ENCODE measurements around the gene AMOTL1. TPM values are rescaled to one million over a fixed set of nuclear protein-coding genes. Genes with fewer than 3 reads are reported as not detected.
A peak's percentile ranks its signal among the peaks of the same experiment; 100 is the strongest.

The AMOTL1 gene
- total and polyA plus RNA-seq, 9 donors = 31.1 to 61.9 (median 49.3) TPM

DNA sequence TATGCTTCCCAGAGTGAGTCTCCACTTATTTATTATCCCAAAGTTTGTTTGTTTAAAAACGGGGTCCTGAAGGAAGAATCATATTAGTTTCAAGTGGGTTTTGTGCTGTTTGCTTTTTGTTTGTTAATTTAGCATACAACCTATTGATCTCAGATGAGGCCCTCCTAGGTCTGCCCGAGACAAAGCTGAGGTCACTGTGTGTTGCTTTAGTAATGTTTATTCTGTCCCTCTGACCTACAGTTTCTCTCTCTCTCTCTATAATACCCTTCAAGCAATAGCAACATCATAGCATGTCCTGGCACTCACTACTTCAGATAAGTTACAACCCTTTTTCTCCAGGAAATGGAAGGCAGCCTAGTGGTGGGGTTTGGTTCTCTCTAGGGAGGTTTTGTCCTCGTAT, 63.4 kb downstream of the AMOTL1 start:
- Histone ChIP-seq H3K9me3 (replicated peaks; ENCODE audit: control insufficient read depth, low read depth, low read length) (no peaks in the 10 kb centered on the region), H3K4me1 (ENCODE audit: control insufficient read depth, insufficient read depth, low read length) (peaks cover 2% of the 10 kb centered on the region), H3K27ac (ENCODE audit: low read length) (no peak overlapping the region), H3K4me3 (ENCODE audit: low read length) (no peak overlapping the region), H3K36me3 (ENCODE audit: control insufficient read depth, insufficient read depth, low read length) (peaks cover 54% of the 10 kb centered on the region), H3K27me3 (ENCODE audit: control insufficient read depth, insufficient read depth, low read length) (no peaks in the 10 kb centered on the region)
- no peak for DNase-seq
- no CpG with 5 or more reads among the region's 3 CpGs for WGBS (ENCODE audit: insufficient coverage)

DNA sequence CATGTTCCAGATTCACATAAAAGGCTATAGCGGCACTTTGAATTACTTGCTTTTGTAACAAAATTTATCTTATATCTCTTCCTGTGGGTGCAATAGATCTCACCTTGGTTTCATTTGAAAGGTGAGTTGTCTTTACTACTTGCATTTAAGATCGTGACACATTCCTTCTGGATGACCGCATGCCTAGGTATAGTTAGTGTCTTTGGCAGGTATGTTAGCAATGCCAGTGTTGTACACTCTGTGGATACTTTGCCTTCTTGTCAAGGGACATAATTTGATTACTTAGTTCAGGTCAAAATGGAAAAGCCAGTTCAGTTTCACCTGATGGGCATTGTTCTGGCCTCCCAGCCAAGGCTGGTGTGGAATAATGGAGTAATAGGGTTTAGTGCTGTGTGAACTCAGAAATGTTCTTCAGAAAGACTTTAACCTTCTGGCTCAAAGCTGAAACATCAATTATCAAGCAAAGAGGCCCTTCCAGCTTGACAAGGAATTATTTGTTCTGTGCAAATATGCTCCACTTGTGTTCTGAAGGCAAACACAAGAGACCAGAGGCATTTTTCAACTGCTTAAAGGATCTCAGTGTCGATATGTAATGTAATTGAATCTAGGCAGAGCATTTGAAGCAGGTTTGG, 64.6 kb downstream of the AMOTL1 start:
- H3K4me1 ChIP-seq (ENCODE audit: control insufficient read depth, insufficient read depth, low read length) = peaks cover 7% of the 10 kb centered on the region
- peaks cover 48% of the 10 kb centered on the region for H3K36me3 ChIP-seq (ENCODE audit: control insufficient read depth, insufficient read depth, low read length)
- H3K27me3 ChIP-seq (ENCODE audit: control insufficient read depth, insufficient read depth, low read length) = no peaks in the 10 kb centered on the region
- H3K27ac ChIP-seq (ENCODE audit: low read length) = no peak overlapping the region
- H3K9me3 ChIP-seq (replicated peaks; ENCODE audit: control insufficient read depth, low read depth, low read length) = no peaks in the 10 kb centered on the region
- H3K4me3 ChIP-seq (ENCODE audit: low read length) = no peak overlapping the region
- no peak for DNase-seq
- no CpG with 5 or more reads among the region's 4 CpGs for WGBS (ENCODE audit: insufficient coverage)

DNA sequence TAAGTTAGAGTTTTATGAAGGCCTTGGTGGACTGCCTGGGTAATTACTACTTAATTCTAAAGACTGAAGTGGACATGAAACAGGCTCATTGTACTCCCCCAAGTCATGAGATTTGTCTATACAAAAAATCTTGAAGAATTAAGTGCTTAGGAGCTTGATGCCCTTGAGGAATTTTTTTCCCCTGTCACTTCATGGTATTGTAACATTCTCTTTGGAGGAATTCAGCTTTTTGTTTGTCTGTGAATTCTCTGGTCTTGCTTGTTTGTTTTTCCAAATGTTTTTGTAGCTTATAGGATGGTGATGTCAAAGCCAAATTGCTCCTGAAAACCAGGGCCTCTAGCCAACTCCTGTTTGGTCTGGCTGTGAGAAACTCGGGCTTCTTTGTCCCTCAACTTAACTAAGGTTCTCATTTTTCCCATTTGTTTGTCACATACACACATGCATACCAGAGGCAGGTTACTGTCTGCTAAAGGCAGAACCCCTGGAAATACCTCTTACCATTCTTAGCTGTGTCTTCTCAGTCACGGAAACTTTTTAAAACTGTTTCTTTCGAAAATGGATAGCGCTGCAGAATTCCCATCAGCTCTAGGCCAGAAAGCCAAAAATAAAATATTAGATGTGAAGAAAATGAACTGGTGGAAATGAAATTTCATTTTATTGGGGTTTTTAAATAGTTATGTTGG, 66.9 kb downstream of the AMOTL1 start:
- Histone ChIP-seq H3K4me3 (ENCODE audit: low read length) (no peak overlapping the region), H3K4me1 (ENCODE audit: control insufficient read depth, insufficient read depth, low read length) (peaks cover 7% of the 10 kb centered on the region), H3K27ac (ENCODE audit: low read length) (no peak overlapping the region), H3K36me3 (ENCODE audit: control insufficient read depth, insufficient read depth, low read length) (peaks cover 40% of the 10 kb centered on the region), H3K27me3 (ENCODE audit: control insufficient read depth, insufficient read depth, low read length) (no peaks in the 10 kb centered on the region), H3K9me3 (replicated peaks; ENCODE audit: control insufficient read depth, low read depth, low read length) (no peaks in the 10 kb centered on the region)
- 33% methylated on average over 1 of the region's 4 CpGs for WGBS (ENCODE audit: insufficient coverage)
- peak; percentile 56 for DNase-seq

DNA sequence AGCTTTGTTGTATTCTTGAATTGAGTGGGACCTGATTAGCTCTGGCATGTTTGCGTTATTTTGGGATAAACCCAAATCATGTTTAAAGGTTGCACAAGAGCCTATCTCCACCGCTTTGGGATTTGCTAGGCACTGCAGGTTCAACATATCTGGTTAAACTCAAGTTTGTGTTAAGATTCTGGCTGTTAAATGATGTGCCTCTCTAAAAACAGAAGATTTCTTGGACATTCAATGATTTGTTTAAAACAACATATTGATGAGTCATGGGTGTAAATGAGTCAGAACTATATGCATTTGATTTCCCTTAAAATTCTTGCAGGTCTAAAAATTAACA, 67.4 kb downstream of the AMOTL1 start:
- Histone ChIP-seq H3K27ac (ENCODE audit: low read length) (no peak overlapping the region), H3K4me1 (ENCODE audit: control insufficient read depth, insufficient read depth, low read length) (peaks cover 7% of the 10 kb centered on the region), H3K9me3 (replicated peaks; ENCODE audit: control insufficient read depth, low read depth, low read length) (no peaks in the 10 kb centered on the region), H3K36me3 (ENCODE audit: control insufficient read depth, insufficient read depth, low read length) (peaks cover 34% of the 10 kb centered on the region), H3K4me3 (ENCODE audit: low read length) (no peak overlapping the region), H3K27me3 (ENCODE audit: control insufficient read depth, insufficient read depth, low read length) (no peaks in the 10 kb centered on the region)
- no peak for DNase-seq
- WGBS (ENCODE audit: insufficient coverage) = 69% methylated on average over 2 of the region's 2 CpGs

DNA sequence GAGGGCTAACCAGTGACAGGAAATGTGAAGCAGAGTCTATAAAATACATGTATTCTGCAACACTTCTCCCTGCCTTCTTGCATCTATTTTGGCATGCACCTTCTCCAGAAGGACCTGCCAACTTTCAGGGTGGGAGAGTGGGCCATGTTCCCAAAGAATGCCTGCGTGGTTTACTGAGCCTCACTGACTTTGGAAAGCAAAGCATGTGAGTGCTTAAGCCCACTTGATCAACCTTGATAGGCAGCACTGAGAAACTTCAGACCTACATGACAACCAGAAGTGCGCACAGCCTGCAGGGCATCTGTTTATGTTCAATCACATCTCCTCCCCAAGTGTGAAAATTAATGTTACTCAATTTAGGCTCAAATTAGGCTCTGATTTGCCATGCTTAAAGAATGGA, 69.2 kb downstream of the AMOTL1 start:
- Histone ChIP-seq H3K27ac (ENCODE audit: low read length) (no peak overlapping the region), H3K4me3 (ENCODE audit: low read length) (no peak overlapping the region), H3K27me3 (ENCODE audit: control insufficient read depth, insufficient read depth, low read length) (no peaks in the 10 kb centered on the region), H3K36me3 (ENCODE audit: control insufficient read depth, insufficient read depth, low read length) (peaks cover 25% of the 10 kb centered on the region), H3K4me1 (ENCODE audit: control insufficient read depth, insufficient read depth, low read length) (peaks cover 7% of the 10 kb centered on the region), H3K9me3 (replicated peaks; ENCODE audit: control insufficient read depth, low read depth, low read length) (no peaks in the 10 kb centered on the region)
- WGBS (ENCODE audit: insufficient coverage) = 20% methylated on average over 1 of the region's 2 CpGs
- no peak for DNase-seq

DNA sequence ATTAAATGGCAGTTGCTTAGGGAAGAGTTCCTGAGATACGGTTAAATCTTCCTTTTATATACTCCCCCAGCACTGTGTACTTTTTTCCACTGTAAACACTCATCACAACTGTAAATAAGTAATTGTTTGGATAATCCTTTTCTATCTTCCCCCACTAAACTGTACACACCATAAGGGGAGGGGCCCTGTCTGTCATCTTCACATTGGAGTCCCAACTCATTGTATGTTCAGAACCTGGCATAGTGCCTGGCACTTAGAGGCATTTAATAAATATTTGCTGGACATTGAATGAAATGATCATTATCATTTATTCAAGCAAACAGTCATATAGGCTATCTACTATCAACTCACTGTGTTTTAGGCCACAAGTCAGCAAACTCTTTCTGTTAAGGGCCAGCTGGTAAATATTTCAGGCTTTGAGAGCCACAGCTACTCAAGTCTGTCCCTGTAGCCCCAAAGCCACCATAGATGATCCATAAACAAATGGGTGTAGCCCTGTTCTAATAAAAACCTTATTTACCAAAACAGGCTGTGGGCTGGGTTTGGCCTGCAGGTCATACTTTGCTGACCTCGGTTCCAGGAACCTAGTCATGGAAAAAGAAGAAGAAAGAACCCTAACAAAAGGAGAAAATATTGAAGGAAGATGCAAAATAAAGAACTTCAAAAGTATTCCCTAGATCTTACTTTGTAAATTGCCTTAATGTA, 70.0 kb downstream of the AMOTL1 start:
- Histone ChIP-seq H3K4me1 (ENCODE audit: control insufficient read depth, insufficient read depth, low read length) (peaks cover 7% of the 10 kb centered on the region), H3K36me3 (ENCODE audit: control insufficient read depth, insufficient read depth, low read length) (peaks cover 18% of the 10 kb centered on the region), H3K9me3 (replicated peaks; ENCODE audit: control insufficient read depth, low read depth, low read length) (no peaks in the 10 kb centered on the region), H3K27me3 (ENCODE audit: control insufficient read depth, insufficient read depth, low read length) (no peaks in the 10 kb centered on the region), H3K4me3 (ENCODE audit: low read length) (no peak overlapping the region), H3K27ac (ENCODE audit: low read length) (no peak overlapping the region)
- no peak for DNase-seq
- no CpG with 5 or more reads among the region's 2 CpGs for WGBS (ENCODE audit: insufficient coverage)

DNA sequence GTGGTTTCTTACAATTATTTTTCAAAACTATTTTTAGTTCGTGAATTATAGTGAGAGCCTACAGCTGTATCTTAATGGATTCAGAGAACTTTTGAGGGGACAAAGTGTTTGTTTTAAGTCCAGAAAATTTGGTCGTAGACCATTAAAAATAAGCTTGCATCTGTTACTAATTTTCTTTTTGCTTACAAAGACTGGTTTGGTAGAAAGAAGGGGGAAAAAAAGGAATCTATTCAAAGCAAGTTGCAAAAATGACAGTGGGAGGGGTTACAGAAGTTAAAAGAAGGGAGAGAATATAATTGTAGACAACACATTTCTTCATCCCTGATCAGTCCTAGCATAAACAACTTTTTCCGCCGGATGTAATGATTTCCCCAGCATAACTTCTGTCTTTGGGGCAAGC, 72.1 kb downstream of the AMOTL1 start:
- Histone ChIP-seq H3K9me3 (replicated peaks; ENCODE audit: control insufficient read depth, low read depth, low read length) (no peaks in the 10 kb centered on the region), H3K36me3 (ENCODE audit: control insufficient read depth, insufficient read depth, low read length) (peaks cover 13% of the 10 kb centered on the region), H3K27ac (ENCODE audit: low read length) (no peak overlapping the region), H3K27me3 (ENCODE audit: control insufficient read depth, insufficient read depth, low read length) (no peaks in the 10 kb centered on the region), H3K4me1 (ENCODE audit: control insufficient read depth, insufficient read depth, low read length) (peaks cover 5% of the 10 kb centered on the region), H3K4me3 (ENCODE audit: low read length) (no peak overlapping the region)
- WGBS (ENCODE audit: insufficient coverage) = no CpG with 5 or more reads among the region's 4 CpGs
- peak; percentile 32 for DNase-seq

DNA sequence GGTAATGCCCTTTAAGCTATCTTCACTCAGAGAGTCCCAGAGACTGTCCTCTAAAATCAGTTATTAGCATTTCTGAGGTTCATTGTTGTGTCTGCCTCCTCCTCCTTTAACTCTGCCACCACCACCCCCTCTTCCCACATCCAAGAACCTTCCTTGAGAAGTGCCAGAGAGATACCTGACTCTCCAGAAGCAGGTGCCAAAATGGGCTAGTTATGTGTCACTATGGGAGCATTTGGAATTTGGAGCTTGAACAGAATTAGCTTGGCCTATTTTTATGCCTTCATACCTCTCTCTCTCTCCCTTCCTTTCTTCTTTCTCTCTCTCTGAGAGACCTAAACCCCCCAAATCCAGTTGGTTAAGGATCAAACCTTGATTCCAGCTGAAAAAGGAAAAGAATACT, 75.9 kb downstream of the AMOTL1 start:
- Histone ChIP-seq H3K4me1 (ENCODE audit: control insufficient read depth, insufficient read depth, low read length) (no peaks in the 10 kb centered on the region), H3K9me3 (replicated peaks; ENCODE audit: control insufficient read depth, low read depth, low read length) (no peaks in the 10 kb centered on the region), H3K27ac (ENCODE audit: low read length) (no peak overlapping the region), H3K4me3 (ENCODE audit: low read length) (no peak overlapping the region), H3K27me3 (ENCODE audit: control insufficient read depth, insufficient read depth, low read length) (no peaks in the 10 kb centered on the region), H3K36me3 (ENCODE audit: control insufficient read depth, insufficient read depth, low read length) (peaks cover 17% of the 10 kb centered on the region)
- DNase-seq = no peak

DNA sequence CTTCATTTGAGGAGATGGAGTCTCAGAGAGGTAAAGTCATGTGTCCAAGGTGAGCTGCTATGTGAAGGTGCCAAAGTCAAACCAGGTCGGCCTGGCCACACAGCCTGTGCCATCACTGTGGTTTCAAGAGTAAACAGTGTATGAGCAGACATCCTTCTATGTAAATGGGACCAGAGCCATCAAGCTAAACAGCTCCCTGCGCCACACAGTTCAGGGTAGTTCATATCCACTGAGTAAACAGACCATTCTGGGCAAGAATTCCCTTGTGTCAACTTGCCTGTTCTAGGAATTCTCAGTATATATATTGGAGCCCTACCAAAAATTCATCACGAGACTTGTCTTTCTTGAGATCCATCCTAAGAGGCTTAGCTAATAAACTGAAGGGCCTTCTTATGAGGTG, 77.5 kb downstream of the AMOTL1 start:
- 100% methylated on average over 2 of the region's 3 CpGs for WGBS (ENCODE audit: insufficient coverage)

DNA sequence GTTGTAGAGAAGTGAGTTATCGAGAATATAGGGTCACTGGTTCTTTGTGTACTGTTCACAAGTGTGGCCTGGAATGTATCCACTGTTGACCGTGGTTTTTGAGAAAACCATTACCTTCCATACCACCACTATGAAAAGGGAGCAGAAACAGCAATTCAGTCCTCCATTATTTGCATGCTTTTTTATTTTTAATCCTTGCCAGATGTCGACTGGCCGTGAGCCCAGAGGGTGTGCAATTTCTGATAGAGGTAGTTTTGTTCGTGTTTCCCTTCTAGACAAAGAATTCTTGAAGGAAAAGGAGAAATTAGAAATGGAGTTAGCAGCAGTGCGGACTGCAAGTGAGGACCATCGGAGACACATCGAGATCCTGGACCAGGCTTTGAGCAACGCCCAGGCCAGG, 81.7 kb downstream of the AMOTL1 start:
- Histone ChIP-seq H3K36me3 (ENCODE audit: control insufficient read depth, insufficient read depth, low read length) (peaks cover 46% of the 10 kb centered on the region), H3K4me3 (ENCODE audit: low read length) (no peak overlapping the region), H3K27me3 (ENCODE audit: control insufficient read depth, insufficient read depth, low read length) (no peaks in the 10 kb centered on the region), H3K9me3 (replicated peaks; ENCODE audit: control insufficient read depth, low read depth, low read length) (no peaks in the 10 kb centered on the region), H3K4me1 (ENCODE audit: control insufficient read depth, insufficient read depth, low read length) (peaks cover 5% of the 10 kb centered on the region), H3K27ac (ENCODE audit: low read length) (no peak overlapping the region)
- DNase-seq = peak; percentile 75
- 0% methylated on average over 3 of the region's 9 CpGs for WGBS (ENCODE audit: insufficient coverage)

More for the DNA sequence above, 77.5 kb downstream of the AMOTL1 start:
- H3K9me3 ChIP-seq (replicated peaks; ENCODE audit: control insufficient read depth, low read depth, low read length) = no peaks in the 10 kb centered on the region
- DNase-seq = no peak
- H3K36me3 ChIP-seq (ENCODE audit: control insufficient read depth, insufficient read depth, low read length) = peaks cover 19% of the 10 kb centered on the region
- H3K27ac ChIP-seq (ENCODE audit: low read length) = no peak overlapping the region
- no peak overlapping the region for H3K4me3 ChIP-seq (ENCODE audit: low read length)
- H3K27me3 ChIP-seq (ENCODE audit: control insufficient read depth, insufficient read depth, low read length) = no peaks in the 10 kb centered on the region
- peaks cover 5% of the 10 kb centered on the region for H3K4me1 ChIP-seq (ENCODE audit: control insufficient read depth, insufficient read depth, low read length)

All from muscle of leg (tissue), 11 donors.